GM21390 (cell line): ENCODE data around the gene MINDY3.
"Not testable (repeated sequence)": the region's sequence is repeated elsewhere in the genome, so short reads cannot be mapped to it uniquely, and the experiment has no call there.

Experiments used
- ATAC-seq: cut with Tn5 transposase; IDR thresholded peaks from one replicate; pipeline ENCODE4 v1.9.1; 2021; ENCODE audit not compliant: unreplicated experiment

Gene MINDY3

GRCh38 chr10:15857107-15857575, 3.2 kb downstream of the MINDY3 start:
- no peak for ATAC-seq

- no peak for ATAC-seq
Measured at GRCh38 chr10:15856328-15857015, 3.8 kb downstream of the MINDY3 start.

GRCh38 chr10:15853800-15854199, 6.5 kb downstream of the MINDY3 start:
- ATAC-seq: no peak

- ATAC-seq: no peak
Measured at GRCh38 chr10:15852111-15852557, 8.2 kb downstream of the MINDY3 start.

- ATAC-seq: not testable (repeated sequence)
Measured at GRCh38 chr10:15850337-15850978, 9.8 kb downstream of the MINDY3 start.

- ATAC-seq: no peak
Measured at GRCh38 chr10:15849316-15849715, 11.0 kb downstream of the MINDY3 start.

GRCh38 chr10:15847481-15847880, 12.8 kb downstream of the MINDY3 start:
- ATAC-seq: no peak

GRCh38 chr10:15844517-15844916, 15.8 kb downstream of the MINDY3 start:
- no peak for ATAC-seq

- no peak for ATAC-seq
Measured at GRCh38 chr10:15843695-15844094, 16.6 kb downstream of the MINDY3 start.

- ATAC-seq: no peak
Measured at GRCh38 chr10:15842556-15843169, 17.6 kb downstream of the MINDY3 start.

GRCh38 chr10:15841696-15842095, 18.6 kb downstream of the MINDY3 start:
- ATAC-seq: no peak

GRCh38 chr10:15836807-15837206, 23.5 kb downstream of the MINDY3 start:
- ATAC-seq: no peak

GRCh38 chr10:15829495-15829894, 30.8 kb downstream of the MINDY3 start:
- ATAC-seq: no peak

GRCh38 chr10:15824498-15824897, 35.8 kb downstream of the MINDY3 start:
- ATAC-seq: no peak

- ATAC-seq: no peak
Measured at GRCh38 chr10:15822131-15822530, 38.2 kb downstream of the MINDY3 start.

GRCh38 chr10:15821046-15821683, 39.1 kb downstream of the MINDY3 start:
- no peak for ATAC-seq

GRCh38 chr10:15817409-15818046, 42.8 kb downstream of the MINDY3 start:
- no peak for ATAC-seq

- no peak for ATAC-seq
Measured at GRCh38 chr10:15815242-15815885, 44.9 kb downstream of the MINDY3 start.

- ATAC-seq: no peak
Measured at GRCh38 chr10:15814565-15814964, 45.7 kb downstream of the MINDY3 start.

GRCh38 chr10:15813415-15813814, 46.9 kb downstream of the MINDY3 start:
- no peak for ATAC-seq

- no peak for ATAC-seq
Measured at GRCh38 chr10:15809450-15809849, 50.9 kb downstream of the MINDY3 start.
